Left ventricle myocardium inferior (tissue), 1 donor: Measurements from ENCODE around the gene SERPINA7. TPM values are rescaled to one million over a fixed set of nuclear protein-coding genes. Genes with fewer than 3 reads are reported as not detected.
"Not testable (repeated sequence)": the region's sequence is repeated elsewhere in the genome, so short reads cannot be mapped to it uniquely, and the experiment has no call there.

Source experiments
- DNase-seq: peaks from one replicate; pipeline ENCODE4 v3.0.0-alpha.2; 2020
- H3K27ac ChIP-seq: fragments of 200-600 bp; replicated peaks from 2 replicates; pipeline ENCODE4 v1.8.0; 2021
- H3K27me3 ChIP-seq: fragments of 200-600 bp; 2 replicates; pipeline ENCODE4 v1.8.0; 2021; ENCODE audit warnings: low read depth
- H3K36me3 ChIP-seq: fragments of 200-600 bp; 2 replicates; pipeline ENCODE4 v1.8.0; 2021
- H3K4me1 ChIP-seq: fragments of 200-600 bp; 2 replicates; pipeline ENCODE4 v1.8.0; 2021
- H3K4me3 ChIP-seq: fragments of 200-600 bp; 2 replicates; pipeline ENCODE4 v1.8.0; 2021; ENCODE audit warnings: mild to moderate bottlenecking, moderate library complexity
- H3K9me3 ChIP-seq: fragments of 200-600 bp; replicated peaks from 2 replicates; pipeline ENCODE4 v1.8.0; 2021
- intact Hi-C: fragments of 100-400 bp; cut with micrococcal nuclease; formaldehyde crosslinking; loops from one replicate; pipeline ENCODE4 v1.11.0; 2022
- total RNA-seq: library from RNA; stranded (reverse); fragmentation: NEBNext Ultra II Directional; extraction: Animal tissue kit (Norgen Biotek cat#: 25700); gene quantifications from one replicate; pipeline ENCODE4 v1.2.1, GENCODE V29; 2021
- TF ChIP-seq, protein P1 (sequence below): fragments of 200-600 bp; IDR thresholded peaks from 2 replicates; pipeline ENCODE4 v1.8.0; 2021; ENCODE audit warnings: antibody characterized with exemption, mild to moderate bottlenecking, borderline replicate concordance
- donor health status: DM: no; HTN: yes; CAD: no; lungs with severe emphysema.

SERPINA7 gene
- total RNA-seq, 1 donor from 2014 or later: not detected

DNA sequence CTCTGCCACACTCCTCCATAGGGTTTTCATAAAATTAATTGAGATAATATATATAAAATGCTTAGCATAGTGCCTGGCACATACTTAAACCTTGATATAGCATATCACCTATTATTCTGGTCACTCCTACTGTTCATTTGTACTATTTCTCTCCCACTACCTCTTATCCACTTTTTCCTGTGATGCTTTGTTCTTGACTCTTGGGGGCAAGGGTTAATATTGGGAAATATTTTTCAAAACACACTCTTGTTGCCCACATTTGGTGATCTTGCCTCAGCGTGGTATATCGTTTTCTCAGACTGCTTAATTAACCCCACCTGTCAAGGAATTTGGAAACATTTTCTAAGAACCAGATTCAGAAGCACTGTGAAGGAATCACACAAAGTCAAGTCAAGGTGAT, 16.3 kb downstream of the SERPINA7 start:
- Histone ChIP-seq H3K4me3 (no peak overlapping the region), H3K4me1 (no peaks in the 10 kb centered on the region), H3K27me3 (no peaks in the 10 kb centered on the region), H3K27ac (no peak overlapping the region), H3K36me3 (no peaks in the 10 kb centered on the region), H3K9me3 (no peaks in the 10 kb centered on the region)
- TF ChIP-seq, protein P1, sequence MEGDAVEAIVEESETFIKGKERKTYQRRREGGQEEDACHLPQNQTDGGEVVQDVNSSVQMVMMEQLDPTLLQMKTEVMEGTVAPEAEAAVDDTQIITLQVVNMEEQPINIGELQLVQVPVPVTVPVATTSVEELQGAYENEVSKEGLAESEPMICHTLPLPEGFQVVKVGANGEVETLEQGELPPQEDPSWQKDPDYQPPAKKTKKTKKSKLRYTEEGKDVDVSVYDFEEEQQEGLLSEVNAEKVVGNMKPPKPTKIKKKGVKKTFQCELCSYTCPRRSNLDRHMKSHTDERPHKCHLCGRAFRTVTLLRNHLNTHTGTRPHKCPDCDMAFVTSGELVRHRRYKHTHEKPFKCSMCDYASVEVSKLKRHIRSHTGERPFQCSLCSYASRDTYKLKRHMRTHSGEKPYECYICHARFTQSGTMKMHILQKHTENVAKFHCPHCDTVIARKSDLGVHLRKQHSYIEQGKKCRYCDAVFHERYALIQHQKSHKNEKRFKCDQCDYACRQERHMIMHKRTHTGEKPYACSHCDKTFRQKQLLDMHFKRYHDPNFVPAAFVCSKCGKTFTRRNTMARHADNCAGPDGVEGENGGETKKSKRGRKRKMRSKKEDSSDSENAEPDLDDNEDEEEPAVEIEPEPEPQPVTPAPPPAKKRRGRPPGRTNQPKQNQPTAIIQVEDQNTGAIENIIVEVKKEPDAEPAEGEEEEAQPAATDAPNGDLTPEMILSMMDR: no peak
- DNase-seq: no peak
- intact Hi-C loops: no loop called here

DNA sequence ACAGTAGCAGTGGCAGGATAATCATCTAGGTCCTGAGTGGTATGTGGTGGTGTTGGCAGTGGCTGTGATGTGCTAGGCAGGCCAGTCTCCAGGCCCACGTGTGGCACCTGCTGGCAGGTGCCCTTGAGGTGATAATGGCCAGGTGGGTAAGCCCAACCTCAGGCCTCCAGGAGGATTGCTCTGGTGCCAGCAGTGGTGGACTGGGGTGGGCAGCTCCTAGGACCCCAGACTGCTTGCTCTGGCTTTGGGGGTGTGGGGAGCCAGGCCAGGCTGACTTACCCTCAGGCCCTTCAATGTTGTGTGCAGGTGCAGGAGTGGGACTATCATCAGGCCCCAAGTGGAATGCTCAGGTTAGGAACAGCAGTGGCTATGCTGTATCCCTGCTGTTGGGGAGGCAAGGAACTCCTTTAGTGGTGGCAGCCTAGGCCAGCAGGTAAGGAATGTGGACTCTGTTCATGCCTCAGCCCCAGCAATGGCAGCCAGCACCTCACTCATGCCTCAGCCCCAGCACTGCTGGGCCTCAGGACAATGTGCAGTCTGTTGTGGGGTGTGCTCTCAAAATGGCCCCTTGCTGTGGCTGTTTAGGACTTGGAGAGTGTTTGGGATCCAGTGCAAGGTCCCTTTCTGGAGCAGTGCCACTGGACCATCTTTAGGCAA, 24.3 kb downstream of the SERPINA7 start:
- Histone ChIP-seq H3K27me3 (no peaks in the 10 kb centered on the region), H3K4me3 (no peak overlapping the region), H3K9me3 (peaks cover 12% of the 10 kb centered on the region), H3K36me3 (no peaks in the 10 kb centered on the region), H3K27ac (no peak overlapping the region), H3K4me1 (no peaks in the 10 kb centered on the region)
- TF ChIP-seq, protein P1: no peak
- DNase-seq: no peak
- intact Hi-C loops: no loop called here

- DNase-seq: no peak
- Histone ChIP-seq H3K4me1 (no peaks in the 10 kb centered on the region), H3K4me3 (no peak overlapping the region), H3K27ac (no peak overlapping the region), H3K9me3 (peaks cover 12% of the 10 kb centered on the region), H3K27me3 (no peaks in the 10 kb centered on the region), H3K36me3 (no peaks in the 10 kb centered on the region)
- intact Hi-C loops: no loop called here
- TF ChIP-seq, protein P1: no peak
These were observed 29.4 kb downstream of the SERPINA7 start for GRCh38 chrX:106009145-106009544.

DNA sequence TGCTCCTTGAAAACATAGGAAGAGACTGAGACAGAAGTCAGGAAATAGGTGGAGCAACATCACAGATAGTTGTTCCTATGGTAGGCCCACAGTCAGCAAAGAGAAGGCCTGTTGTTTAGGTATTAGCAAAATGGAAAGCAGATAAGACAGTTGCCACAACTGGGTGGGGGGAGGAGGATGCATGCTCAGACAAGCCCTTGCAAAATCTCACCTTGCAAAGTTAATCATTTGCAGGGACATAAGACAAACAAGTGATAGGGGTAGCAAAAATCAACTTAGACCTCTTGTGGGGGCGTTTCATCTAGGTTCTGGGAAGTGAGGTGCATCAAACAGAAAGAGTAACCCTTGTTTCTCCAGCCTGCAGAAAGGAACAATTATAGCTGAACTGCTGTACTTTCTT, 30.7 kb downstream of the SERPINA7 start:
- TF ChIP-seq, protein P1: no peak
- no peak for DNase-seq
- Histone ChIP-seq H3K4me1 (no peaks in the 10 kb centered on the region), H3K27ac (no peak overlapping the region), H3K9me3 (peaks cover 12% of the 10 kb centered on the region), H3K27me3 (no peaks in the 10 kb centered on the region), H3K4me3 (no peak overlapping the region), H3K36me3 (no peaks in the 10 kb centered on the region)
- intact Hi-C loops: no loop called here

GRCh38 chrX:106005684-106006083, 32.8 kb downstream of the SERPINA7 start:
- no peak for DNase-seq
- intact Hi-C loops: no loop called here
- H3K9me3 ChIP-seq: peaks cover 5% of the 10 kb centered on the region
- no peak overlapping the region for H3K27ac ChIP-seq
- H3K36me3 ChIP-seq: no peaks in the 10 kb centered on the region
- no peak overlapping the region for H3K4me3 ChIP-seq
- H3K27me3 ChIP-seq: no peaks in the 10 kb centered on the region
- TF ChIP-seq, protein P1: no peak
- H3K4me1 ChIP-seq: no peaks in the 10 kb centered on the region

- H3K36me3 ChIP-seq, DNase-seq, intact Hi-C loops, H3K4me1 ChIP-seq, H3K9me3 ChIP-seq, H3K4me3 ChIP-seq, H3K27me3 ChIP-seq, H3K27ac ChIP-seq: not testable (repeated sequence)
These were observed 37.9 kb downstream of the SERPINA7 start for GRCh38 chrX:106000609-106001008.
